Limb (tissue), 2 donors: ENCODE measurements around the gene NCMAP.

Source experiments
- DNase-seq, 2 donors: peaks; one replicate each; pipeline ENCODE4 v3.0.0-alpha.2; 2016; ENCODE audit errors: extremely low spot score in 2 of 2

NCMAP gene

DNA sequence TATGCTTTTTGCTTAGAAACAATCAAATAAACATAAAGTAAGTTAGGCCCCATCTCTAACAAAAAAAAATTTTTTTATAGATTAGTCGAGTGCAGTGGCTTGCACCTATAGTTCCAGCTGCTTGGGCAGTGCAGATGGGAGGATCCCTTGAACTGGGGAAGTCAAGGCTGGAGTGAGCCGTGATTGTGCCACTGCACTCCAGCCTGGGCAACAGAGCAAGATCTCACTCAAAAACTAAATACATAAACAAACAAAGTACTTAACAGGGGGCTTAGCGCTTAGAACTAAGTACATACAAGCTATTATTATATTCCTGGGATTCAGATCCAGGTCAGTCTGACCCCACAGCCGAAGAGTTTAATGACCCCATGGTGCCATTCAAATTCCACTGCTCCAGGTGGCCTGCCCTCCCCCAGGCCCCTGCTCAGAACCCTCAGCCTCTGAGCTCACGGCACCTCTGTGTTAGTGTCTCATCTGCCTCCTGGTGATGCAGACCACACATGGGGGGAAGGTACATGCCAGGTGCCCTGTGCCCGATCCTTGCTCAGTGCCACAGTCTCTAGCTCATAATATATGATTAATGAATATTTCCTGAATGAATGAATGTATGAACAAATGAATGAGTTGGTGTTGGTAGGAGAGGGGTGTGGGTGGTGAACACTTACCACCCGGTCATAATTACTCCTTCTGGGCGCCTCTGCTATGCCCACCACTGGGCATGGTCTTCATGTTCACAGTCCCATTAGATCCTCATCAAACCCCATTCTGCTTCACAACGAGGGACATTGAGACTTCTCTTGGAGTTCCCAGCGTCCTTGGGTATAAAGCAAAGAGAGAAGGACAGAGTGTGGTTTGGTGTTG, 14.6 kb downstream of the NCMAP start:
- DNase-seq: no peak

DNA sequence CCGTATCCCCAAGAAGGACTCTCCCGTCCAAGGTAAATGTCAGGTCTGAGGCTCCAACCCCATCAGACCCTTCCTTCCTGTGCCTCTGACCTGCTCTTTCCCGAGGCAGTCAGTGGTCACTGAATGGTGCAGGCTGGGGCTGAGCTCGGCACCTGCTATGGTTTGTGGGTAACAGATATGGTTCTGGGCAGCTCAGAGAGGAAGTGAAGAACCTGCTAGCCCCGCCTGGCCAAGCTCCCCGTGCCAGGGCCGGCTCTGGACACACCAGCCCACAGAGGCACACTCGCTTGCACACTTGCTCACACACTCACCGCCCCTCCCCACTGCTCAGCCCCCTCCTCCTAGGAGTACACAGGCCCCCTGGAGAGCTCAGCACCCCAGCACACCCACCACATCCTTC, 16.4 kb downstream of the NCMAP start:
- DNase-seq: no peak

DNA sequence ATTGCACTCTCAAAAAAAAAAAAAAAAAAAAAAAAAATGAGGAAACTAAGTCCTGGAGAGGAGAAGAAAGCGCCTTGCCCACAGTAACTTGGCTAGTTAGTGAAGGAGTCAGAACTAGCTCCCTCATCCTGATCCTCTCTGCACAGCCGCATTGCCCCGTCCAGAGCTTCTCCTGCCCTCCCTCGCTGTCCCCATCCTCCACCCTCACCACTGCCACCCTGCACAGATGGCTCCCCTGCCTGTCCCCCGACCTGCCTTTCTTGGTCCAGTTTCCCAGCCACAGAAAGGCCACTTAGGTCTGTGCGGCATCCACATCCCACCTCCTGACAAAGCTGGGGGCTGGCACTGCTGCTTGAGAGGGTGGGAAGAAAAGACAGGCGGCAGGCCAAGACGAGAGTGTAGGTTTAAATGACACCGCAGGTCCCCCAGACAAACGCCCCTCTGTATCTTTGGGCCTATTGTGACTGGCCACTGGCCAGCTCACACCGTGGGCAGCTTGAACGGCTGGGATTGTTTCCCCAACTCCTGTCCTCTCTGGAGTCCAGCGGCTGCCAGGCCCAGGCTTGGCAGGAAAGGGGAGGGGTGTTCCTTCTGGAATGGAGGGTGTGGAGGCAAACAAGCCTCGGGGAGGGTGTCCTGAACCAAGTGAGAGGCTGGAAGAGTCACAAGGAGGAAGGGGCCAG, 20.2 kb downstream of the NCMAP start:
- DNase-seq: peak in 1 of 2 donors; percentile 66

DNA sequence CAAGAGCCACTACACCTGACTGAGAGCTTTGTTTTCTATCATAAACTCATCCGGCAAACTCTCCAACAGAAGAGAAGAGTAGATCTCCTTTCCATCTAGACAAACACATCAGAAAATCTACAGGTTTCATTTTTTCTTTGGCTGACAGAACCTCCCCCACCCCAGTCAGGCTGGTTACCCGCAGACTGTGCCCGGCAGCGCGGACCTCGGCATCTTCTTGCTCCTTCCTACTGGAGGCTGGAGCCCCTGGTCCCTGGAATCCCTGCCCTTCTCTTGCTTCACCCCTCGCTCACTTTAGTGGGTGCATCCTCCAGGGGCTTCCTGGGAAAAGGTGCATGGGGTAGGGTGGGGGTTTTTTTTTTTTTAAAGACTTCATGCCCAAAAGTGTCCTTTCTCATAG, 23.0 kb downstream of the NCMAP start:
- DNase-seq: no peak

DNA sequence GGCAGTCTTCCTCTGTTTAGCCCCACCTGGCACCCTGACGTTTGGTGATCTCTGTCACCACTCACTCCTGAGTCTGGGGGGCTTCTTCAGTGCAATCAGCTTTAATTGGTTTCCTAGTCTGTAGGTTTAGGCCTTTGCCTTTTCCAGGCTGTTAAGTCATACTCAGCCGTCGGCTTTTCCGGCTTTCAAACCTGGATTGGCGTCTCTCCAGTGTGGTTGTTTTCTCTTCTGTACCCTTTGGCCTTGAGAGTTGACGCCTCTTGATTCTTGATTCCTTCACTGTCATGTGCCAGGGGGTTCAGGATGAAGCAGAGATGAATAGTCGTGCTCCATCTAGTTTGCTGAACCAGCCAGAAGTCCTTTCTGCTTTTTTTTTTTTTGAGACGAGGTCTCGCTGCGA, 24.9 kb downstream of the NCMAP start:
- no peak for DNase-seq

DNA sequence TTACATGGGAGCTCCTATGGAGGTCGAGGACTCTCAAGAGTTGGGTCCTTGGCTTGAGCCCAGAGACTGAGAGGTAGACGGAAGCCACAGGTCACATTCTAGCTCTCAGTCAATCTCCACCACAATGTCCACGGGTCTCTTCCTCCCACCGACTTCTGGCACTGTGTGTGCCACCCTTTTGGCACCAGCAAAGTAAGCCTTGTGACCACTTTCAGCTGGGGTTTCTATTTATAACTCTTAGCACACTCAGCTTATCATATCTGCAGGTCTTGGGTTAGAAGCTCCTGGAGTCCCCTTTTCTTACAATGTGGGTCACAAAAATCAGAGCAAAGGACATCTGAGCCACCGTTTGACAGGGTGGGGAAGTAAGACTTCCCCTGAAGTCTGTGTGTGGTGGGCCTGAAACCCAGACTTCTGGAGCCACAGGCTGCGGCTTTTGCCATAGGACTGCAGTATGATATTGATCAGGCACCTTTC, 28.3 kb downstream of the NCMAP start:
- no peak for DNase-seq

DNA sequence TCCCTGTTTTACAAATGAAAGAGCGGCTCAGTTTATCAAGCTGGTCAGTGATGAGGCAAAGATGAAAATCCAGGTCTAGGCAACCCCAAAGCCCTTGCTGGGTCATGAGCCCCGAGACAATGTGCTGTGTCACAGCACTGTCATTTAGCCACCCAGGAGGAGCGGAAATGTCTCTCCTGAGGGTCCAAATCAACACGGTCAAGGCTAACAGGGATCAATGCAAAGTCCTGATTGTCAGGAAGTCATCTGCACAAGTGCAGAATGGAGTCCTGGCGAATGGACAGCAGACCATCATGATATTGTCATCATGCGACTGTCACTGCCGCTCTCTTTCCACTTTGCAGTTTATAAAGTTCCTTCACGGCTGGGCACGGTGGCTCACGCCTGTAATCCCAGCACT, 30.2 kb downstream of the NCMAP start:
- no peak for DNase-seq

DNA sequence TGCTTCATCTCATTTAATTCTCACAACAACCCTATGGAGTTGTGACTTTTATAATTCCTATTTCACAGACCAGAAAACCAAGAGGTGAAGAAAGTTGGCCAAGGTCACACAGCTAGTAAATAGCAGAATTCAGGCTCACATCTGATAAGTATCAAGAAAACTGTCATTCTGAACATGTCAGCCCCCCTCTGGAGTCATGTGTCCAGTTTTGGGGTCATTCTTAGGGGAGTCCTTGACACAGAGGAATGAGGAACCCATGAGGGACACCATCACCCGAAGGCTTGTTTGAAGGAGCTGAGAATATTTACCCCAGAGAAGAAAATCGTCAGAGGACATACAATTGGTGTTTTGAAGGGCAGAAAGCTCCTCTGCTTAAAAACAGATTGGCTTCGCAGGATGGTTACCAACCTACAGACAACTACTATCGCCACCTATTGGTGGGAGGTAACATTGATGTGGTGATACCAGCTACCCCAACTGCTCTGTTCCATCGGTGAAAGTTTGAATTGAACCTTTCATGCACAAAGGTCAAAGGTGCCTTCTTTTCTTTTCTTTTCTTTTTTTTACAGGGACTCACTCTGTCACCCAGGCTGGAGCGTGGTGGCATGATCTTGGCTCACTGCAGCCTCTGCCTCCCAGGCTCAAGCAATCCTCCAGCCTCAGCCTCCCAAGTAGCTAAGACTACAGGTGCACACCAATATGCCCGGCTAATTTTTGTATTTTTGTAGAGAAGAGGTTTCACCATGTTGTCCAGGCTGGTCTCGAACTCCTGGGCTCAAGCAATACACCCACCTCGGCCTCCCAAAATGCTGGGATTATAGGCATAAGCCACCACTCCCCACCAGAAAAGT, 31.3 kb downstream of the NCMAP start:
- DNase-seq: peak; percentile 32 to 47

DNA sequence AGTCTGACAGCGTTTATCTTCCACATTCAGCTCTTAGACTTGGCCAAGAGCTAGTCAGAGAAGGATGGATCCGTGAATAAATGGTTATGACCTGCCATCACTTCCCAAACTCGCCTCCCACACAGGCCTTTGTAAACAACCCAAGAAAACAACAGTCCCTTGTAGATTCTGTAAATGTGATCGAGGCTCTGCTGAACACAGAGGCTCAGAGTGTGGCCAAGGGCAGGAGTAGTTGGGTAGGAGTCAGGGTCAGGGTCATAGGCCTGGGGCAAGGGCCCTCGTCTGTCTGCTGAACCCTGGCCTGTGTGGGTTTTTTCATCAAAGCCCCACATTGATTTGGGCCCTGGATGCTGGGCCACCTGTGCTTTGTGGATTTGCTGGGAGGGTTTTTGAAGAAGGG, 32.7 kb downstream of the NCMAP start:
- no peak for DNase-seq

DNA sequence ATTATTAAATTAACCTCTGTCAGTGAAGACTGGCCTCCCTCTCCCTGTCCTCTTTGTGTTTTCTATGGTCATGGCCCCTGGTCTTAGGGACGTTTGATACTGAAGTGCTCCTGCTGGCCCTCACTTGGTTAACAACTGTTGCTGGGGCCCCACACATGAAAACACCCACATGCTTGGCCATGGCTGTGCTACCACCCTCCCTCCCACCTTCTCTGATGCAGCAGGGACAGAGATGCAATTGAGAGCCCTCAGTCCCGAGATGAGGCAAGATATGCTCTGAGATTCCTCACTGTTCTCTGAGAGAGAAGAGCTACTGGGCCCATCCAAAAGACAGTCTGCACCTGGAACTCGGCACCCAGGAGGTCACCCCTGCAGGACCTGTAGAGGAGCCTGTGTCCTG, 33.3 kb downstream of the NCMAP start:
- no peak for DNase-seq

DNA sequence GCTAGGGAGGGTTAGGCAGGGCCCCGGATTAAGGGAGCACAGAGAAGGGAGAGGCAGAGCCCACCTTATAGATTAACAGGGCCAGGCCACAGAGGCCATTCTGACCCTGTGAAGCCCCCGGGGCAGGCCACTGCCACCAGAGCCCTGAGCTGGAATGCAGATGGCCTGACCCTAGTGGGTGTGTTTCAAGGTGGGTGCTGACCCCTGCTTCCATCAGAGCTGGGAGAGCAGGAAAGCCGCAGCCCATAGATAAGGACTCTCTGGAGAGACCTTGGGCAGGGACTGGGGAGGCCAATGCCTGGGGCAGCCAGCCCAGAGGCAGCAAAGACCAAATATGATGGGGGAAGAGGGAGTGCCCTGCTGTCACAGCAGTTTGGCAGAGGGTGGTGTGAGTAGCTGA, 35.9 kb downstream of the NCMAP start:
- DNase-seq: no peak

DNA sequence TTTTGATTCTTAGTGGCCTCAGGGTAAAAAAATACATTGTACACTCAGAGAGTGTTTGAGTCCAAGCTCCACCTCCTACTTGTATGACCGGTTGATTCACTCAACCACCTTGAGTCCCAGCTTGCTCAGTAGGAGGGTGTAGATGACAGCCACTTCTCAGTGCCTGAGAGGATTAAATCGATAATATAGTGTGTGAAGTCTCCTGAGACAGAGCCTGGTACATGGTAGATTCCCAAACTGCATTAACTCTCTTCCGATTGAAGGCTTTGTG, 38.4 kb downstream of the NCMAP start:
- DNase-seq: no peak

DNA sequence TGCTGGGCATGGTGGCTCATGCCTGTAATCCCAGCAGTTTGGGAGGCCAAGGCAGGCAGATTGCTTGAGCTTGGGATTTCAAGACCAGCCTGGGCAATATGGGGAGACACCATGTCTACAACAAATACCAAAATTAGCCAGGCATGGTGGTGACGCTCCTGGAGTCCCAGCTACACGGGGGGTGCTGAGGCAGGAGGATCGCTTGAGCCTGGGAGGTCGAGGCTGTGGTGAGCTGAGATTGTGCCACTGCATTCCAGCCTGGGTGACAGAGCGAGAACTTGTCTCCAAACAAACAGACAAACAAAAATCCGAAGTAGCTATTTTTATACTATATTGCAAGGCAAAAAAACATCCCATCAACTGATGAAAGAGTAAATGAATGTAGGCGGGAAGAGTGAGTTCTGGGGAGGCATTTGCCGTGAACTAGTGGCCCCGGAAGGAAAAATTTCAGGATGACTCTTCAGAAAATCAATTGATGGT, 40.6 kb downstream of the NCMAP start:
- no peak for DNase-seq

DNA sequence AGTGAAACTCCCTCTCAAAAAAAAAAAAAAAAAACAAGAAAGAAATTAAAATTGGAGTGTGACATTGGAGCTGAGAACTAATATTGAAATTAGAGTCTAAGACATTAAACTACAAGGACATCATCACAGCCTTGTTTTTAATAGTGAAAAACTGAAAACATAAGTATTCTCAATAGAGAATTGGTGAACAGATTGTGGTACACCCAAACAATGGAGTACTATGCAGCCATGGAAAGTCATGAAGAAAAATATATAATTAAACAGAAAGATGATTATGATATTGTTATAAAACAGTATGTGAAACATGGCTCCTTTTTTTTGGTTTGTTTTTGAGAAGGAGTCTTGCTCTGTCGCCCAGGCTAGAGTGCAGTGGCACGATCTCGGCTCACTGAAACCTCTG, 43.4 kb downstream of the NCMAP start:
- DNase-seq: no peak

DNA sequence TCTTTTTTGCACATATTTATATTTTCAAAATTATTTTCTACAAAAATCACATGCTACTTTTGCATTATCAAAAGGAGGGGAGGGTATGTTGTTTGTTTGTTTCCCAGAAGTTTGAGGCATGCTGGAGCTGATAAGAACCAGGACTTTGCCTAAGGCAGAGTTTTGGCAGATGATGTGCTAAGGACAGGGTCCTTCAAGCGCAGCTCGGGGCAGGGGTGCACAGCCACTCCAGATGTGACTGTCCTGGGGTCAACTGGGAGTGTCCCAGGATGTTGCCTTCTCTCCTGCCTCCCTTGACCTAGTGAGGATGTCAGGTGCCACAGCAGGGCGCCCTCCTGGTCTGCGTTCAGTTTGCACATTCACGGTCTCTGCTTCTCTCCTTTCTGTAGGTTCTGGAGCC, 44.7 kb downstream of the NCMAP start:
- DNase-seq: no peak

DNA sequence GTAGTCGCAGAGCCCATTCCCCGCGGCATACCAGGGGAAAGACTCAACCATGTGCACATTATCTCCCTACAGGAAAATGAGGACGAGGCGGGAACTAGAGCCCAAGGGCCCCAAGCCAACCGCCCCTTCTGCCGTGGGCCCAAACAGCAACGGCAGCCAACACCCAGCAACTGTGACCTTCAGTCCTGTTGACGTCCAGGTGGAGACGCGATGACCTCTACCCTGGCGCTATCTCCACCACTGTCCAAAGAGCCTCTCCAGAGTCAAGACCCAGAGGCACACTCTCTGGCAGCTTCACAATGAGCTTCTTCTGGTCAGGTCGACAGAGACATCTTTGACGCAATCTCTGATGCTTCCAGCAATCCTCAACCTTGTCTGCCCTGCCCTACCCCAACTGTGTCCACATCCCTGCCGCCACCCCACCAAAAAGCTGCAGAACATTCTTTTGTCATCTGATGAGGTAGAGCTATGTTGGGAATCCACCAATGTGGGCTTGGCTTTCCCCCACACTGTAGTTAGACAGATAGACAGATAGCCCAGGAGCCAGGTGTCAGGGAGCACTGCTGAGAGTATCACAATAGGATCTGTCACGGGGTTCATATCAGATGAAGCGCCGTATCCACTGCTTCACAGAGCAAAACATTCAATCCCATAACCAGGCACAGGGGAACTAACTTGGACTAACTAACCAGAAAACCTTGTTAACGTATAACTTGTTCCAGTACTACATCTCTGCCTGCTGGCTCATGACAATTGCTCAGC, 49.8 kb downstream of the NCMAP start:
- DNase-seq: no peak

DNA sequence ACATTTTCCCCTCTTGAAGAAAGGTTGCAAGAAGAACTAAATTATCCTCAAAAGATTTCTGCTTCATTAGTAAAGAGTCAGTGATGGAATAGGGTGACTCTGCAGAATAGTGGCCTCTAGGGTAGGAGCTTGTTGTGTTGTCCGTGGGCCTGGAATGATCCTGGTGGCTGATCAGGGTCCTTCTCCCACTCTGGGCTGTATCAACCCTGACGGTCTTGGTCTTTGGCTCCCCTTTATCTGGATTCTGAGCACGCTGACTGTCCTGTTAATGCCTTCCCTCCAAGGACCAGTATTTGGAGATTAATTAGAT, 50.4 kb downstream of the NCMAP start:
- DNase-seq: no peak

DNA sequence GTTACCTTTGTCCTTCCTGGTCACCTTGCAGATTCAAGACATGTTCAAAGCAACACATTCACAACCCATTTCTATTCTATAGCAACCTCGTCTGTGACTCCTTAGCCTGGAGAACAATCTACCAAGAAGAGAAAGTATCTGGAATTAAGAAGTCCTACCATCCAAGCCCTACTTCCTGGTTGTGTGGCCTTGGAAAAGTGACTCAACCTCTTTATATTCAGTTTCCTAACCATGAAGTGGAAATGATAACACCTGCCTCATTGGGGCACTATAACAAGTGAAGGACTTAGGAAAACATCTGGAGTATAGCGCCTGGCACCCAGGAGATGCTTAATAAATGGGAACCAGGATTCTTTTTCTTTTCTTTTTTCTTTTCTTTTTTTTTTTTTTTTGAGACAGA, 50.7 kb downstream of the NCMAP start:
- DNase-seq: no peak

DNA sequence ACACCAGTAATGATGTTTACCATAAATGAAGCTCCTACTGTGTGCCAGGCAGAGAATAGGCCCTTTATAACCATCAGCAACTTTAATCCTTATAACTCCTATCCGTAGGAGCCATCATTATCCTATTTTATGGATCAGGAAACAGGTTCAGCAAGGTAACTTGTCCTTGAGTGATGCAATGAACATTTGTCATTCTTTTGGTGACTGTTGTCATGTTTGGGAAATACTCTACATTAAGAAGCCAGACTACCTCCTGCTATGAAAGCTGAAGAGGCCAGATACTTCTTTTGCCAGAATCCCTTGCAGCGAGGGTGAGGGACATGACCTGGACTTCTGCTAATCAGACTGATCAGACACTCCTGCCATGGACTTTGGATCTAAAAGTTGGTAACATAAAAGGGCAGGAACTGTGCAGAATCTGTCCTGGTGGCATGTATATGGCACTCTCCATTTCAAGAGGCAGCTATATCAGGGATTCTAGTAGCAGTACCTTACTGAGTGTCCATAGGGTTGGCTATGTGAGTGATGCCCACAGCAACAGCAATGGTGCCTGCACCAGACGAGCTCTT, 54.1 kb downstream of the NCMAP start:
- DNase-seq: no peak

DNA sequence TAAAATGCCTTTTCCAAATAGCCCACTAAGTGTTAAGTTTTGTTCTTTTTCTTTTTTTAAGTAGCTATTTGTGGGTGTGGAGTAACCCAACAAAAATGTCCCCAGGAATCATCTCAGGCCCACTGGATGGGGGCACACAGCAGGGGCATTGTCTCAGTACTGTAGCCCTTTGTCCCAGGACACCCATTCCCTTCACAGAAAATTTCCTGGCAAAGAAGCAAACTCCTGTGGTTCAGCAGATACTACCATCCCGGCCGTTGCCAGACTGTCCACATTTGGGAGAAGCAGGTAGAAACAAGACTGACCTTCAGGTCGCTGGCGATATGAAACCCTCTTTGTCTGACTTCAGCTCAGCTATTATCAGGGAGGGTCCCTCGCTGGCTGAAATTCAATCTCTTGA, 63.5 kb downstream of the NCMAP start:
- no peak for DNase-seq

DNA sequence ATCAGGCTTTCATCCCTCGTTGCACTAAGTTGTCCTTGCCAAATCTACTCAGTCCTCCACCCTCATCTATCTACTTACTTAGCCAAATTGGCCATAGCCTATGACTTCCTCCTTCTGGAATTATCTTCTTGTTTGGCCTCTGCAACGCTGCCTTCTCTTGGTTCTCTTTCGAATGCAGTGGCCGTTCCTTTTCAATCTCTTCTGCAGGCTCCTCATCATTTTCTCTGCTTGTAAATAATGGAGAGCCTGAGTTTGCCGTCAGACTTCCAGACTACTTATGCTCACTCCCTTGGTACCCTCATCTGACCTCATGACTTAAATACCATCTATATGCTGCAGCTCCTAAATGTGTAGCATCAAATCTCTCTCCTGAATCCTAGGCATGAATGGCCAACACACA, 64.8 kb downstream of the NCMAP start:
- no peak for DNase-seq
